ENCODE measurements around the gene CYB5A.

DNA sequence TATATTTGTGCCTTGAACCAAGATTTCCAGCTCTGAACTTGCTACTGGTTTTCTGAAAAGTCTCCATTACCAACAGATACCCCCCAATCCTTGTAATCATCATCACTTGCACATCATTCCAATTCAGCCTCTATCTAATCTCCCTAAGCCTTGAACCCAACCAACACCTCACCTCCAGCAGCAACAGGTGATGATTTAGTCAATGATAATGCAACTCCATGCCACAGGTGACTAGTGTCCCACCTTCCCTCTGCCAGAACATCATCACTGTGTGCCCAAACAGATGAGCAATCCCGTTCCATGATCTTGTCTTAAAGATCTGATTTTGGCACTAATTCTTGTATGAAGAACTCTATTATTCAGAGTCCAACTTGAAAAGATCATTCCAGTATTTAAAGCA is 75.9 kb downstream of the CYB5A start:
- TF ChIP-seq, protein P1, sequence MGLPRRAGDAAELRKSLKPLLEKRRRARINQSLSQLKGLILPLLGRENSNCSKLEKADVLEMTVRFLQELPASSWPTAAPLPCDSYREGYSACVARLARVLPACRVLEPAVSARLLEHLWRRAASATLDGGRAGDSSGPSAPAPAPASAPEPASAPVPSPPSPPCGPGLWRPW (IDR thresholded peaks at IDR 0.05), result no peak
- TF ChIP-seq RNF2 (IDR thresholded peaks at IDR 0.05; ENCODE audit: borderline replicate concordance, low read depth), result no peak
- TF ChIP-seq POLR2A (IDR thresholded peaks at IDR 0.05; ENCODE audit: low read length), result no peak
